ENCODE data around the gene IFITM1. TPM values are rescaled to one million over a fixed set of nuclear protein-coding genes. Genes with fewer than 3 reads are reported as not detected.
"Not testable (repeated sequence)": the region's sequence is repeated elsewhere in the genome, so short reads cannot be mapped to it uniquely, and the experiment has no call there.

The IFITM1 gene
- total RNA-seq, 2 experiments from 2014 or later = 286 to 306 TPM

GRCh38 chr11:350033-350722, 36.3 kb downstream of the IFITM1 start:
- CTCF ChIA-PET; ATAC-seq (ENCODE audit: poor library complexity); H3K4me3 ChIP-seq (ENCODE audit: low read length); H3K27me3 Mint-ChIP-seq; H3K36me3 ChIP-seq (ENCODE audit: insufficient read depth, low read length); H3K9me3 Mint-ChIP-seq; H3K4me3 Mint-ChIP-seq; H3K36me3 Mint-ChIP-seq (ENCODE audit: low read depth); H3K9me3 ChIP-seq (ENCODE audit: control insufficient read depth in 1 of 2, insufficient read depth in 1 of 2, low read length in 2 of 2); H3K27ac ChIP-seq (ENCODE audit: low read depth in 1 of 2, low read length in 2 of 2); DNase-seq; H3K27me3 ChIP-seq (ENCODE audit: control insufficient read depth in 1 of 2, insufficient read depth in 2 of 2, low read length in 2 of 2): not testable (repeated sequence)
- H3K4me1 ChIP-seq (ENCODE audit: insufficient read depth, low read length) = peaks cover 22% of the 10 kb centered on the region
- peaks cover 46% of the 10 kb centered on the region for H3K4me1 Mint-ChIP-seq (ENCODE audit: low read depth)
- peak overlapping the region; percentile 28 for H3K27ac Mint-ChIP-seq
- intact Hi-C loops (cut with DNase I, micrococcal nuclease) = loop anchor here in 1 of 2 experiments (10.0 kb wide), 1 partner anchor 1415 kb away; the partner anchor contains the start of gene CTSD
- POLR2A ChIA-PET = interaction anchor here (1.4 kb wide), 1 partner anchor 10 kb away, joined by 3 read pairs; no protein-coding TSS in a partner anchor

DNA sequence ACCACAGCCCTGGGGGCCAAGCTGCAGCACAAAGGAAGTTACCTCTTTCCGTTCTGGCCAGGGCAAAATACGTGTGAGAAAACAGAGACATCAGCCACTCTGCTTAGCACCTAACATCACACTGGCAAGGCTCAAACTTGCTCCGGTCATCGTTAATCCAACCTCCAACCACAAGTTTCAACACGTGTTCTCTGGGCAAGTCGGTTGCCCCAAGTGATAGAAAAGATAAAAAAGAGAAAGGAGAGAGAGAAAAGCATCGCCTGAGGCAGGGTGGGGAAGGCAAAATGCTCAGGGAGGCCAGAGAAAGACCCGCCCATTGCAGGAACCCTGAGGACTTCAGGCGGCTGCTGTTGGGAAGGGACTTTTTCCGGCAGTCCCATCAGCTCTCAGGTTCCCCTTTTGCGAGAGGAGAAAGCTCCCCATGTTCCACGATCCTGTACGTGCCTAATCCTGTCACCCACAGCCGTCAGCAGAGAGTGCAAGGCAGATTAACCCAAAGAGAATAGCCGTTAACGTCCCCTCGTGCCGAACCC, 36.9 kb downstream of the IFITM1 start:
- Mint-ChIP-seq H3K36me3 (ENCODE audit: low read depth) (no peaks in the 10 kb centered on the region), H3K9me3 (no peaks in the 10 kb centered on the region), H3K4me1 (ENCODE audit: low read depth) (peaks cover 50% of the 10 kb centered on the region), H3K27ac (peak overlapping the region; percentile 28), H3K27me3 (no peaks in the 10 kb centered on the region), H3K4me3 (no peak overlapping the region)
- DNase-seq (peak in 2 of 14 experiments; percentile 2 to 17), ATAC-seq (ENCODE audit: poor library complexity) (no peak)
- no peaks in the 10 kb centered on the region for H3K9me3 ChIP-seq (ENCODE audit: control insufficient read depth in 1 of 2, insufficient read depth in 1 of 2, low read length in 2 of 2)
- ChIA-PET CTCF (no interaction called here), POLR2A (interaction anchor here (1.4 kb wide), 1 partner anchor 11 kb away, joined by 3 read pairs; no protein-coding TSS in a partner anchor)
- no peak overlapping the region for H3K27ac ChIP-seq (ENCODE audit: low read depth in 1 of 2, low read length in 2 of 2)
- H3K36me3 ChIP-seq (ENCODE audit: insufficient read depth, low read length) = no peaks in the 10 kb centered on the region
- no peak overlapping the region for H3K4me3 ChIP-seq (ENCODE audit: low read length)
- no peak for TF ChIP-seq CTCF (IDR thresholded peaks at IDR 0.05)
- no peaks in the 10 kb centered on the region for H3K27me3 ChIP-seq (ENCODE audit: control insufficient read depth in 1 of 2, insufficient read depth in 2 of 2, low read length in 2 of 2)
- peaks cover 29% of the 10 kb centered on the region for H3K4me1 ChIP-seq (ENCODE audit: insufficient read depth, low read length)
- intact Hi-C loops (cut with DNase I, micrococcal nuclease) = loop anchor here in 1 of 2 experiments (10.0 kb wide), 1 partner anchor 1414 kb away; the partner anchor contains the start of gene CTSD

GRCh38 chr11:351411-351810, 37.6 kb downstream of the IFITM1 start:
- H3K4me3 ChIP-seq (ENCODE audit: low read length) = no peak overlapping the region
- ATAC-seq (ENCODE audit: poor library complexity) = no peak
- Mint-ChIP-seq H3K27ac (peak overlapping the region; percentile 28), H3K9me3 (no peaks in the 10 kb centered on the region), H3K27me3 (no peaks in the 10 kb centered on the region), H3K4me3 (no peak overlapping the region), H3K36me3 (ENCODE audit: low read depth) (no peaks in the 10 kb centered on the region), H3K4me1 (ENCODE audit: low read depth) (peaks cover 50% of the 10 kb centered on the region)
- ChIA-PET CTCF (no interaction called here), POLR2A (interaction anchor here (1.4 kb wide), 1 partner anchor 11 kb away, joined by 3 read pairs; no protein-coding TSS in a partner anchor)
- H3K27me3 ChIP-seq (ENCODE audit: control insufficient read depth in 1 of 2, insufficient read depth in 2 of 2, low read length in 2 of 2) = no peaks in the 10 kb centered on the region
- peak in 1 of 14 experiments; percentile 0 for DNase-seq
- no peaks in the 10 kb centered on the region for H3K36me3 ChIP-seq (ENCODE audit: insufficient read depth, low read length)
- peaks cover 33% of the 10 kb centered on the region for H3K4me1 ChIP-seq (ENCODE audit: insufficient read depth, low read length)
- no peaks in the 10 kb centered on the region for H3K9me3 ChIP-seq (ENCODE audit: control insufficient read depth in 1 of 2, insufficient read depth in 1 of 2, low read length in 2 of 2)
- no peak overlapping the region for H3K27ac ChIP-seq (ENCODE audit: low read depth in 1 of 2, low read length in 2 of 2)
- TF ChIP-seq CTCF (IDR thresholded peaks at IDR 0.05) = no peak
- intact Hi-C loops (cut with DNase I, micrococcal nuclease) = loop anchor here in 1 of 2 experiments (10.0 kb wide), 1 partner anchor 1413 kb away; the partner anchor contains the start of gene CTSD
